ENCODE results near the gene TNFSF12. TPM values are rescaled to one million over a fixed set of nuclear protein-coding genes. Genes with fewer than 3 reads are reported as not detected.

TNFSF12 gene
- total and polyA plus RNA-seq, 9 of the 15 experiments (the other 6 are each of a cell fraction or from before 2014, with no cell fraction given): 0.03 to 0.95 (median 0.19) TPM; not detected in 3

- TF ChIP-seq NBN (IDR thresholded peaks at IDR 0.05; ENCODE audit: low read depth) (no peak; the same call in 1 of the 2 replicates), HEY1 (CRISPR knock-in tag; IDR thresholded peaks at IDR 0.05; ENCODE audit: borderline replicate concordance) (no peak), NR4A1 (CRISPR knock-in tag; IDR thresholded peaks at IDR 0.05) (no peak), NR4A1 (tag; IDR thresholded peaks at IDR 0.05) (peak; percentile 91), RCOR1 (IDR thresholded peaks at IDR 0.05; ENCODE audit: borderline replicate concordance in 1 of 2, low read depth in 2 of 2, low read length in 2 of 2) (peak in 1 of 2 experiments; percentile 79; a peak in 2 of 4 replicates), GTF2B (IDR thresholded peaks at IDR 0.05; ENCODE audit: extremely low read depth, insufficient read length) (peak; percentile 82), EP400 (IDR thresholded peaks at IDR 0.05) (peak; percentile 97), ATF7 (IDR thresholded peaks at IDR 0.05) (peak; percentile 64; the same call in 1 of the 2 replicates), BRF2 (IDR thresholded peaks at IDR 0.05; ENCODE audit: borderline replicate concordance, insufficient read depth, insufficient read length) (no peak), SMAD1 (IDR thresholded peaks at IDR 0.05; ENCODE audit: low read depth, low read length, partially characterized antibody) (no peak), ZNF740 (CRISPR knock-in tag; IDR thresholded peaks at IDR 0.05) (0 out of 2 replicates have a peak, but pooled peaks have one; percentile 5), ZNF740 (tag; IDR thresholded peaks at IDR 0.05) (no peak), ZNF699 (CRISPR knock-in tag; IDR thresholded peaks at IDR 0.05; ENCODE audit: insufficient replicate concordance) (no peak), GMEB1 (CRISPR knock-in tag; IDR thresholded peaks at IDR 0.05) (peak; percentile 28; the same call in 1 of the 2 replicates), ZMIZ1 (IDR thresholded peaks at IDR 0.05; ENCODE audit: low read depth in 2 of 2, low read length in 2 of 2) (0 out of 4 replicates have a peak, but pooled peaks of 1 of the 2 experiments have one; percentile 3), GABPB1 (CRISPR knock-in tag; IDR thresholded peaks at IDR 0.05) (peak; percentile 92), ZNF644 (tag; IDR thresholded peaks at IDR 0.05; ENCODE audit: low read depth) (peak; percentile 62), SIRT6 (IDR thresholded peaks at IDR 0.05; ENCODE audit: low read depth, low read length) (no peak)
Observed at GRCh38 chr17:7583253-7584109, 34.6 kb downstream of the TNFSF12 start, which contains the start of gene MPDU1 (continued).
